GM04504 (cell line): ENCODE results near the gene SYS1.

ENCODE experiments used
- DNase-seq: peaks from one replicate; pipeline ENCODE4 v3.0.0-alpha.2; 2012; ENCODE audit warnings: low read depth

The SYS1 gene

DNA sequence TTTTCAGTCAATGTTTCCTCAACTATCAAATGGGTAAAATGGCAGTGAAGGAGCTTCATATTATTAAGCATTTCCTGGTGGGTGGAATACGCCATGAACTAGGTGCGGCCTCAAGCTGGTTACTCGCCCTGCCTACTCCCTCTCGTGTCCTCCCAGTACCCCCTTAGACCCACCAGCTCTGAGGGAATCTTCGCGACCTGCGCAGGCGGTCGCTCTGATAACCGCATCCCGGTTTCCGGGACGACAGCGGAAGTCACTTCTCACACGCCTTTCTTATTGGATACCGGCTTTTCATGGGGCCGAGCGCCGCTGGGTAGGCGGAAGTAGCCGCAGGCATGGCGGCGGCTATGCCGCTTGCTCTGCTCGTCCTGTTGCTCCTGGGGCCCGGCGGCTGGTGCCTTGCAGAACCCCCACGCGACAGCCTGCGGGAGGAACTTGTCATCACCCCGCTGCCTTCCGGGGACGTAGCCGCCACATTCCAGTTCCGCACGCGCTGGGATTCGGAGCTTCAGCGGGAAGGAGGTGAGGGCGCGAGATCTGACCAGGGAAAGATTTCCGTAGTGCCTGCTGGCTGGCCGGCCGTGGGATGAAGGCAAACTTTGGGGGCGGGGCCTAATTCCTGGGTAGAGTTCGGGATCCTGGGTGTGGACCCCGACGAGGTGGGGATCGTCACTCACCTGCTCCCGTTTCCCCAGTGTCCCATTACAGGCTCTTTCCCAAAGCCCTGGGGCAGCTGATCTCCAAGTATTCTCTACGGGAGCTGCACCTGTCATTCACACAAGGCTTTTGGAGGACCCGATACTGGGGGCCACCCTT lies 53.1 kb downstream of the SYS1 start, which contains the start of gene PIGT:
PIGT (plus strand) TSS at position 320 of the 816 bp plus-strand sequence; CDS start at position 336, 16 bp downstream.
- peak; percentile 60 for DNase-seq

DNA sequence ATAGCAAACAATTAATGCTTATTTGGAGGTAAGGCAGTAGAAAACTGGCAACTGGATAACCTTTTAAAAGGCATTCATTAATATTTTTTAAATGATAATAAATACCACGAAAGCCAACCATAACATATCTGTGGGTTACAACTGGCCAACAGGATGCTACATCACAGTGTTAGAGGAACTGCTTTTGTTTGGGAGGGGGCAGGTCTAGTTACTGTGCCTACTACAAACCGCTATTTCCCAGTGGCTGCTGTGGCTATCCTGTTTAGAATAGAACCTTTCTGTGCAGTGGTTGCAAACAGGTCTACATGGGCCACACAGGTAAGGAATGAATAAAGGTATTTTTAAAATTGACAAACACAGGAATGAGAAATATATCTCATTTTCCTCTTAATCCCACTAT lies 54.0 kb downstream of the SYS1 start:
- no peak for DNase-seq
